Midbrain (tissue), 1 donor: ENCODE results near the gene OR8B12.

Experiments
- DNase-seq: peaks from one replicate; lab custom pipeline; 2025; lab: John Stamatoyannopoulos, UW

The OR8B12 gene, protein sequence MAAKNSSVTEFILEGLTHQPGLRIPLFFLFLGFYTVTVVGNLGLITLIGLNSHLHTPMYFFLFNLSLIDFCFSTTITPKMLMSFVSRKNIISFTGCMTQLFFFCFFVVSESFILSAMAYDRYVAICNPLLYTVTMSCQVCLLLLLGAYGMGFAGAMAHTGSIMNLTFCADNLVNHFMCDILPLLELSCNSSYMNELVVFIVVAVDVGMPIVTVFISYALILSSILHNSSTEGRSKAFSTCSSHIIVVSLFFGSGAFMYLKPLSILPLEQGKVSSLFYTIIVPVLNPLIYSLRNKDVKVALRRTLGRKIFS

DNA sequence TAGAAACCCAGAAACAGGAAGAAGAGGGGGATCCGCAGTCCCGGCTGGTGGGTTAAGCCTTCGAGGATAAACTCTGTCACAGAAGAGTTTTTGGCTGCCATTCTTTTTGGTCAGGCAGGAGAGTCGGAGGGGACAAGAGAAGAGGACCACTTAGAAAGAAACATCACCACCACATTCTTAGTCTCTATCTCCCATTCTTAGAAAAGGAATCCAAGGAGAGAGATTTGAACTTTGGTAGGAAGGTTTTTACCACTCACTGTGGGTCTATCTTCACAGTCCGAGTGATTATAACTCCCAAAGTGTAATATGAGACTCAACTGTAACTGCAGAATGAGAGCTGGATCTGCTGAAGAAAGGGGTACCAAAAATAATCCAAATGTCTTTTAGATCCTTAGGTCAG, at the start of gene OR8B12:
Gene OR8B12, minus strand, starts transcription at position 101 of the 400 bp plus-strand sequence. Its CDS starts 0 bp downstream, at position 101.
- DNase-seq, result no peak

DNA sequence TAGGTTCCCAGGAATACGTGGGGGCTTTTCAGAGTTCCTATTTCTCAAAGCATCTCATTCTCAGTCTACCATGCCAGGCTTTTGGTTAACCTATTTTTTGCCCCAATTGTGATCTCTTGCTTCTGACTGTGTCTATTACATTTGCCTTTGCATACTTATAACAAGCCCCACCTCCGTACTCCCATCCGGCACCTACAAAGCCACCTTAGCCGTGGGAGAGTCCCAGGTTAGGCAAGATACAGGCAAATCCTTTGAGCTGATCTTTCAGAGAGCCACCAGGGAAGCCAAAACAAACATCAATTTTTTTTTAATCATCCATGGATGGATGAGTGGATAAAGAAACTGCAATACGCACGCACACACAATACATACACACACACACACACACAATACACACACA, 49.2 kb upstream of the OR8B12 start:
- DNase-seq, result no peak

DNA sequence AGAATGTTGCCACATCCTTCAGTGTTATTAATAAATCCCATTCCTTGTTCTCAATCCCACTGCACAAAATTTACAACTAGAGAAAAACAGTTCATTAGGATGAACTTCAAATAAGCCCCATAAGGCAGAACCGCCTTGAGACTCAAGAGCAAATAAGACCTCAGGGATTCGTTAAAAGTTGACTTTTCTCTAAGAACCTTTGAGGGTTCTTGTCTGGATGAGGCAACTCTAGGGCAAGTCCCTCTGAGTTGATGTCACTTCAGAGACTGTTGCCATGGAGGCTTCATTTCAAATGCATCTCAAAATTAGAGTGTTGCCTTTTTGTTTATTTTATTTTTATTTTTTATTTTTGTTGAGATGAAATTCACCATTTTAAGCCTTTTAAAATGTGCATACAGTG, 48.0 kb upstream of the OR8B12 start:
- no peak for DNase-seq

DNA sequence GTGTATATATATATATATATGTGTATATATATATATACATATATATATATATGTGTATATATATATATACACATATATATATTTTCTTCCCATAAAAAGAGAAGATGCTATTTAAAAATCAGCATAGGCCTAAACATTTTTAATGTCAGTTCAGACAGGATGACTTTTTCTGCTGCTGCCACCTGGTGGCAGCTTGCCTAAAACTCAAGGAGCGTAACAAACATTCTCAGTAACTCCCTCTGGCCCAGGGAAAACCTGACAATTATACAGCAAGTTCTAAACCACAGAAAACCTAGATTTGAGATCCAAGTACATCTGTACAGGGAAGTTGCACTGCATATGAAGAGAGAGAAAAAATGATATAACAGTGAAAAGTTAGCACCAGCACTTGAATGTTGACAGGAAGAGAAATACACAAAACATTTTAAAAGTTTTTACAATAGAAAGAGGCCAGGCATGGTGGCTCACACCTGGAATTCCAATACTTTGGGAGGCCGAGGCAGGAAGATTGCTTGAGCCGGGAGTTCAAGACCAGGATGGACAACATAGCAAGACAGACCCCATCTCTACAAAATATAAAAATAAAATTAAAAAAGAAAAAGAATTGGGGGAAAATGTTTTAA, 42.9 kb upstream of the OR8B12 start:
- DNase-seq, result peak; percentile 57

DNA sequence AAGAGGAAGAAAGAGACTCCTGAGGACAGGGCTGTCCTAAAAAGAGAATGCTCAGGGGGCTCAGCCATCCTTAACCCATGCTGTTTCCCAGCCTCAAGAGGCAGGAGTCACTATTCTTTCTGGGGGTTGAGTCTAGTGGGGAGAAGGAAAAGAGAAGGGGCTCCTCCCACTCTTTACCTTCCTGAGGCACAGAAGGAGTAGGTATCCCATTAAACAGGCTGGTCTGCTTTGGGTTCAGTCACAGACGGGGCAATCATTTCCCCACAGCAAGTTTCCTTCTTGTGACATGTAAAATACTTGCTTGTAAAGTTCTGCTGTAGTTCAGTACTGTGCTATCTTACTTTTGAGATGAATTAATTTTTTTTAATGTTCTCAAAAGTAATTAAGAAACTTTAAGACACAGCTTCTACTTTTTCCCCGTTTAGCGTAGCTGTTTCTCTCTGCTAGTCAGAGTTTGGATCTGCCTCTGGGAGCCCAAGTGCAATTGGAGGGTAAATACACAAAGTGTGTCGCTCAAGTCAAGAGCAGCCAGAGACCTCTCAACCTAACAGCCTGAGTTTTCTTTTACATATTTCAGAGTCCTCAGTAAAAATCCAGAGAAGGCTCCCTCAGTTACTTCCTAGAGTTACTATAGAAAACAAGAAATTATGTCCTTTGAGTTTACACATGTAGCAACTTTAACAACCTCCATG, 41.4 kb upstream of the OR8B12 start:
- no peak for DNase-seq

DNA sequence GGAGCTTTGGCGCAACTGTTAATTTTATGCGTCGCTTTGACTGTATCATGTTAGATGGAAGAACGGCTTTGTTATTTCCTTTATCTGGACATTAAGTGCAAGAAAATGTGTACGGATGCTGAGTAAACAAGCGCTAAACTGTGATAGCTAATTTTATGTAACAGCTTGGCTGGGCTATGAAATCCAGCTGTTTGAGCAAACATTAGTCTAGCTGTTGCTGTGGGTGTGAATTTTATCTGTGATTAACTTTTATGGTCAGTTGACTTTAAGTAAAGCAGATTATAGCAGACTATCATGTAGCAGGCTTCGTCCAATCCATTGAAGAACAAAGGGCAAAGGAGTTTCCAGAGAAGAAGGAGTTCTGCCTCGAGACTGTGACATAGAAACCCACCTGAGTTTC, 40.3 kb upstream of the OR8B12 start:
- DNase-seq, result no peak

DNA sequence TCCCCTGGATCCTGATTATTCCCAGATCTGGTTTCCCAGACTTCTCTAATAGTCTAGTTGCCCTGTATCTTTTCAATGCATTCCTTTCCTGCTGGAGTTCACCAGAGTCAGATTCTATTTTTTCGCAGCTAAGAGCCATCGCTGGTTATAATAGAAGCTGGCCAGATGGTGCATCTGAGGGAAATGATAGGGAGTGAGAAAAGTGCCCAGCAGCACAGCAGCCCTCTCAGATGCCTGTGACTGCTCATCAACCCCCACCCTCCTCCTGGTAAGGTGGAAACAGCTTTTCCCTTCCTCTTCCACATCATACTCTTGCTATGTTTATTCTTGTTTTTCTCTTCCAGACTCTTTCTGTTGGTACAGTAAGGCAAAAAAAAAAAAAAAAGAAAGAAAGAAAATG, 39.1 kb upstream of the OR8B12 start:
- no peak for DNase-seq

DNA sequence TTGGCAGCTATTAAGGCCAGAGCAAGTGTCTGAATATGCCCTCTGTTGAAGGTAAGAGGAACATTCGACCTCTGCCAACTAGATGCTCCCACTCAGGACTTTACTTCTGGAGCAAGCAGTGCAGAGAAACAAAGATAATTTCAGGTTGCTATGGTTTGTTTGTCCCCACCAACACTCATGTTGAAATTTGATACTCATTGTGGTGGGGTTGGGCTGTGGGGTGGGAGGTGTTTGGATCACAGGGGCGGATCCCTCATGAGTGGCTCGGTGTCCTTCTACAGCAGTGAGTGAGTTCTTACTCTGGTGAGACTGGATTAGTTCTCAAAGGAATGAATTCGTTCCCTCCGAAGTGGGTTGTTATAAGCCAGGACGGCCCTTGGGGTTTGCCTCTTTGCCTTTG, 38.4 kb upstream of the OR8B12 start:
- DNase-seq, result no peak

DNA sequence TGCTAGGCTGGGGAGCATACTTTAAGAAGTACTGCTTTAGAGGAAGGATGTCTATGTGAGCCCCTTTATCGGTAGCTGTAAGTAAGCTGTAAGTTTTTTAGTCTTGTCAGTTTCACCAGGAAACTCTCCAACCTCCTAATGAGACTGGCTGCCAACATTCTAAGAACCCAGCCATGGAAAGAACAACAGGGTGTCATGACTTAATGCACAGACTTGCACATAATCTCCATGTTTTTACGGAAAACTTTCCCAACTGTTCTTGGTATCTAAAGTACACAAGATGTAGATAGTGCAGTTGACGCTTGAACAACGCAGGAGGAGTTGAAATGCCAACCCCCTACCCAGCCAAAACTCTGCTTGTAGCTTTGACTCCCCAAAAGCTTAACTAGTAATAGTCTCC, 35.3 kb upstream of the OR8B12 start:
- DNase-seq, result no peak

DNA sequence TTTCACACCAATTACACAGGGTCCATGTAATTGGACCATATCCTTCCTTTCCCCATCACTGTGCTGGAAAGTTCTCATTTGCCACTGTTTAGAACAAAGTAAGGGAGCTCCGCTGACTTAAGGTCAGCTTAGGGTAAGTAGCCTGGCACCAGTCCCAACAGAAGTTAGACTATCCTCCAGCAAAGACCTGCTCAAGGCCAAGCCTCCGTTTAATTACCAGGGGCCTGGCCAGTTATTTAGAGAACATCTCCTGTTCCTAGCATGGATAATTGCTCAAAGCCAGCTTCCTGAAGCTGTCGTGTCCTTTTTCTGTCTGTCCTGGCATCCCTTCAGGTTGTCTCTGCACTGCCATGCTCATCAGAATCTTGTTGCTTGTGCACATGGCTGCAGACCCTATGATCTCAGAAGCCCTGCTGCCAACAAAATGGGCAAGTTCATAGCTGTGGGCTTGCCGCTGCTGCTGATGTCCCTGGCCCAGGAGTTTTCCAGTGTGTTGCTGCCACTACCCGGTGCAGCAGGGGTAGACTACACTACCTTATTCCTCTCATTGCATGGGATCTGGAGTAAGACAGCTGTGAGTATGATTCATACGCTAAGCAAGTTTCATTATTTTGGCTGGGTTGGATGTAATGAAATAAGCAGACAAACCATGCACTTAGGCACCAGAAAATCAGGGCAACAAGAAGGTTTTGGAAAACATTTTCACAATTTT, 34.4 kb upstream of the OR8B12 start:
- no peak for DNase-seq

DNA sequence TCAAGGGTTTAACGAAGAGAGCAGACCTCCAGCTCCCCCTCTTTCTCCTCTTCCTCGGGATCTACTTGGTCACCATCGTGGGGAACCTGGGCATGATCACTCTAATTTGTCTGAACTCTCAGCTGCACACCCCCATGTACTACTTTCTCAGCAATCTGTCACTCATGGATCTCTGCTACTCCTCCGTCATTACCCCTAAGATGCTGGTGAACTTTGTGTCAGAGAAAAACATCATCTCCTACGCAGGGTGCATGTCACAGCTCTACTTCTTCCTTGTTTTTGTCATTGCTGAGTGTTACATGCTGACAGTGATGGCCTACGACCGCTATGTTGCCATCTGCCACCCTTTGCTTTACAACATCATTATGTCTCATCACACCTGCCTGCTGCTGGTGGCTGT, 26.7 kb upstream of the OR8B12 start:
- no peak for DNase-seq

DNA sequence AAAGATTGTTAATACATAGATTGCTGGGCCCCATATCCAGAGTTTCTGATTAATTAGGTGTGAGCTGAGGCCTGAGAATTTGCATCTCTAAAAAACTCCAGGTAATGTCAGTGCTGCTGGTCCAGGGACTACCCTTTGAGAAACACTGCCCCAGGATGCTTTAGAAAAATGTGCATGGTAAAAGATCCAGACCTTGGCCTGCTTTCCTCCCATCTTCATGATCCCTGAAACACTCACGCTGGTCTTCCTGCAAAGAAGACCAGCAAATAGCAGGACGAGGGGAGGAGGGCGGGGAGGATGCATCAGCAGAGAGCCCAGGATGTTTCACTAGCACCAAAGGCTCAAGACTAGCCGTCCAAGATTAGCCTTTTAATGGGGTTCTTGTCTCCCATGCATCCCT, 26.2 kb upstream of the OR8B12 start, which contains the start of gene OR8A1:
Gene OR8A1, plus strand, starts transcription at position 301 of the 400 bp plus-strand sequence. CDS start 123 bp downstream, outside the sequence.
- no peak for DNase-seq

DNA sequence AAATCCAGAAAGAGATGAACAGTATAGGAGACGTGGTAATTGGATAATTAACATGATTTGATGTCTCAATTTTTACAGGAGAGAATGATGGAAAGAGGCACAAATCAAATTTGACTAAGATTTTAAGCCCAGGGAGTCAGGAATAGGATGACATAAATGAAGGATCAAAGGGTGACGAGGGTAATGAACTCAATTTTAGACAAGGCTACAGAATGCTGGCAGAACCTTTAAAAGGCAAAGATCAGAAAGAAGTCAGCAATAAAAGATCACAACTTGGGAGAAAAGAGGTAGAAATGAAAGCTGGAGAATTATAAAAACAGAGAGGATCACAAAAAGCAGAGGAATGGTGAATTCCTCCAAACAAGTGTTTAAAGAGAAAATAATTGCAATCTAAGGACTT, 13.4 kb upstream of the OR8B12 start:
- no peak for DNase-seq

DNA sequence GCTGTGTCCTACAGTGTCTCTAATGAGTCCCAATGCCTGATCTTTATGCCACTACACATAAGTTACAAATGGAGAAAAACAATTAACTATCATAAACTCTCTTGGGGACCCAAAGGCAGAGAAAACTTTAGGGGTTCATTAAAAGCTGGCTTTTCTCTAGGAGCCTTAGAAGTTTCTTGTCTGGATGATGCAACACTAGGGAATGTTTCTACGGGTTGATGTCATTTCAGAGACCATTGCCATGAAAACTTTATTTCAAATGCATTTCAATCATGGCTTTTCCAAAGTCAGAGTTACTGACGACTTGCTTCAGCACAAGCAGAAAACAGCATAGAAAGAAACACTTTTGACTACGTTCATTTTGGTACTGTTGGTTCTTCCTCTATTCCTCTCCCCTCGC, 8.5 kb upstream of the OR8B12 start:
- DNase-seq, result no peak

DNA sequence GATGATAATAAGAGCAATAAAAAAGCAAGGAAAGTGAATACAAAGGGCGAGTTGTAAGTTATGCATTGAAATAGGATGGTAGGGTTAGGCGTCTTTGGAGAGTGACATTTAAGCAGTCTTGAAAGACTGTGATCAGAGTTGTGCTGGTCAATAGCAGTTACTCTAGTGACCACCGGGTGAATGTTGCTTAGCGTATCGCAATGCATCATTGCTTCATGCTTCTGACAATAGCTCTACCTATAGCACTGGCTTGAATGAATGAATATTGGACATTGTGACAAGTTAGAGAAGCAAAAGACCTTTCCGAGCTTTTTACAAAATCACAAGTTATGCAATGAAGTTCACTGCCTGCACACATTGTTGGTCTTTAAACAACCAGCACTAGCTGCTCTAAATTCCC, 7.7 kb upstream of the OR8B12 start:
- no peak for DNase-seq

DNA sequence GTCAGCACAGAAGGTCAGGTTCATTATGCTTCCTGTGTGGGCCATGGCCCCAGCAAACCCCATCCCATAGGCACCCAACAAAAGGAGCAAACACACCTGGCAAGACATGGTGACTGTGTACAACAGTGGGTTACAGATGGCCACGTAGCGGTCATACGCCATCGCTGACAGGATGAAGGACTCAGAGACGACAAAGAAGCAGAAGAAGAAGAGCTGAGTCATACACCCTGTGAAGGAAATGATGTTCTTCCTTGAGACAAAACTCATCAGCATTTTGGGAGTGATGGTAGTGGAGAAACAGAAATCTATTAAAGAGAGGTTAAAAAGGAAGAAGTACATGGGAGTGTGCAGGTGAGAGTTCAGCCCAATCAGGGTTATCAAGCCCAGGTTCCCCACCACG, 309 bp downstream of the OR8B12 start:
- no peak for DNase-seq

DNA sequence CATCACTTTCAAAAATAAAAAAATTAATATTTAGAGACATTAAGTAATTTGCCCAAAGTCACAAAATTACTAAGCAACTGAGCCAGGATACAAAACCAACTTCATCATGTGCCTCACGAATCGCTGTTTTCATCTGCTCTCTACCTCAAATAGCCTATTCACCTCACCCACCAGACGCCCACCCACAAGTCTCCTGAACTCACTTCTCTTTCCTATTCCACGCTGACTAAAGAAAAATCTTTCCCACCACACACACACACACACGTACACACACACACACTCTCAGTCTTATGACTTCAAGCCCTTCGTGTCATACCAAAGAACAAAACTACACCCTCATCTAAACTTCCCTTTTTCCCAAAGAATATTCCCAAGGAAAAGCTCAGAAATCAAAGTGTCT, 2.2 kb downstream of the OR8B12 start:
- no peak for DNase-seq

DNA sequence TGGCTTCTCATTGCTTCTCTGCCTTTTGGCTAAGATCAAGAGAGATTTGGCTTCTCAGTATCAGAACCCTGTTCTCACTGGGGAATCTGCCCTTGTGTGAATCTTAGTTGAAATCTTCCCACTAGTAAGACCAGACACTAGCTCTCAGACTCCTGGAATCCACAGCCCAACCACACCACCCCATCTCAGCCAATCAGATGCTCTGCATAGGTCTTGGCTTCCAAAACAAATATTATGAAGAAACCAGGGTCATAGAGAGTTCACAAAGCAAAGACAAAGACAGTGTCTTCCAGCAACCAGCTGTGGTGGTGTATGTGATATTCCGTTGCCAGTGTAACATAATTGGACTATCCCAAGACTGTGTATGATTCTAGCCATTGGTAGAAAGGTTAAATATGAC, 5.4 kb downstream of the OR8B12 start:
- DNase-seq, result no peak

DNA sequence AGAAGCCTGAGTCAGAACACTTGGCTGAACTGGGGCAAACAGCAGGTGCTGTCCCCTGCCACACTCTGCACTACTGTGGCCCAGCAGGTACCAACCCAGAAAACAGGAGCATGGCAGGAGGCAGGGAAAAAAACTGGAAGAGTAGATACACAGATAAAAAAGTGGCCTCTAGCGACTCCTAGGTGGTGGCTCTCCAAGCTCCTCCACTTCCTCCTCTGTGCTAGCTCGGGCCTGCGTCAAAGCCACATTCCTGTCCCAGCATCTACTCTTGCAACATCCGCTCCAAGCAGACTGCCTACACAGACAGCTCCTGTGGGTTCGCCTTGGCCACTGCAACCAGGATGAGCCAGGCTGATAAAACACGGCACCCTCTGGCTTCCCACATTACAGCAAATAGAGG, 6.9 kb downstream of the OR8B12 start:
- no peak for DNase-seq

DNA sequence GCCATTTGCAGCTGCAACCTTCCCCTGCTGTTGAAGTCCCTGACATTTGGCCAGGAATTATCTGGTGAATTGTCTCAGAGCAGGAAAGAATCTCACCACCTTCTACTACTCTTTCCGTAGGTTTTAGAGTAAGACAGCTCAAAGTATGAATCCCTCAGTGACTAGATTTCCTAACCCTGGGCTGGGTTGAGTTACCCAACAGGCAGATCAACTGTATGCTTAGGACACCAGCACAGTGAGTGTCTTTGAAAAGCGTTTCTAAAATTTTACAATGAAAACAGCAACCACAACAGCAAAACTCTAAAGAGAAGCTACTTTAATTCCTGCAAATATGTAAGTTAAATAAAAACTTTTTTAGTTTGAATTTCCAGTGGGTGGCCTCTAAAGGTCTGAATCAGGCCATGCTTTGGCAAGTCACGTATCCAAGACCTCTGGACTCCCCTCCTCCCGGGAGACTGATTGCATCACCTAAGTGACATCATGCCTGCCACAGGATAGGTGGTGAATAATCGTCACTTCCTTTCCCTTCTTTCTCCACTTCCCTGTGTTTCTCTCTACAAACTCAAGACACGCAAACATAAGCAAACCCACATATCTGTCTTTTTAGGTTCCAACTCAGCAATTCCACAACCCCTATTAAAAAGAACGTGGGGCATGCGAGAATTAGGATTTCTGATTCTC, 7.8 kb downstream of the OR8B12 start:
- DNase-seq, result no peak

DNA sequence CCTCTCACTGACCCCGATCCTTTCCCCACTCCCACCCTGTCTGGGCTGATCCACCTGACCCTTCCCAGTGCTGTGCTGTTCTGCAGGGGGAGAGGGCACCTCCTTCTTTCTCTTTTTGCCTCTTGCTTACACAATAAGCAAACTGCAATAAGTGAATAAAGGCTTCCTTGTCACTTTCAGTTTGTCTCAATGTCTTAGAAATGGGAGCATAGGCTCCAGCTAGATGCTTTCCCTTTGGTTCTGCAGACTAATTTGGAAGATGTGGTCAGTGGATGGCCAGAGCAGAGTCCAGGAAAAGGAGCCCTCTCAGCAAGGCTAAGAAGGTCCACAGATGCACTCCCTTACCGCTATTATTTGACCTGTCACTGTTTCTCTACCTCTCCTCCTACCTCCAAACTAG, 9.4 kb downstream of the OR8B12 start:
- DNase-seq, result no peak

DNA sequence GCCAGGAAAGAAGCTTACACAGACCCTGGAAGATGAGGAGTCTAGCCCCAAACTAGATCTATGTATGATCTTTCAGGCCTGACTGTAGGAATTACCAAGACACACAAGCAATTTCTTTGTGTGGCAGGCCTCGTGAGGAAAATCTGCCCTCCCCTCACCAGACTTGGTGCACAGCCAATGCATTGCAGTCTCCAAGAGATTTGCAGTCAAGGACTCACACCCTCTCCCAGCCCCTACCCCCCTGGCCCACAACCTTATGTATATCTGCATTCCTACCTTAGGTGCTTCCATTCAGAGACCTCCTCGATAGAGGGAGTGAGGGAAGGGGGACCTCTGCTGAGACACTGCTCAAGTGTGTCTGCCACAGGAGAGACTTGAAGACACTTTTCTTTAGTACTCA, 9.8 kb downstream of the OR8B12 start:
- no peak for DNase-seq
